NCI-H345 (cell line): ENCODE measurements around the gene TMEM63C.
"Not testable (repeated sequence)": the region's sequence is repeated elsewhere in the genome, so short reads cannot be mapped to it uniquely, and the experiment has no call there.

ENCODE experiments used
- DNase-seq: peaks from one replicate; lab custom pipeline; 2025; lab: John Stamatoyannopoulos, UW

The TMEM63C gene

GRCh38 chr14:77276295-77276935 is 94.8 kb downstream of the TMEM63C start:
- DNase-seq: no peak

GRCh38 chr14:77276959-77277358 is 95.4 kb downstream of the TMEM63C start:
- no peak for DNase-seq

- no peak for DNase-seq
Observed at GRCh38 chr14:77278461-77279230, 97.0 kb downstream of the TMEM63C start.

- no peak for DNase-seq
Observed at GRCh38 chr14:77279719-77280118, 98.1 kb downstream of the TMEM63C start.

GRCh38 chr14:77280921-77281320 is 99.3 kb downstream of the TMEM63C start:
- DNase-seq: not testable (repeated sequence)

GRCh38 chr14:77281852-77282410 is 100.3 kb downstream of the TMEM63C start:
- DNase-seq: no peak

GRCh38 chr14:77284066-77284465 is 102.5 kb downstream of the TMEM63C start:
- no peak for DNase-seq

- DNase-seq: no peak
Observed at GRCh38 chr14:77284466-77284865, 102.9 kb downstream of the TMEM63C start.

GRCh38 chr14:77286576-77286975 is 105.0 kb downstream of the TMEM63C start:
- DNase-seq: no peak

GRCh38 chr14:77290705-77291104 is 109.1 kb downstream of the TMEM63C start:
- DNase-seq: no peak

GRCh38 chr14:77296155-77296554 is 114.6 kb downstream of the TMEM63C start:
- DNase-seq: no peak

GRCh38 chr14:77296906-77297305 is 115.3 kb downstream of the TMEM63C start:
- no peak for DNase-seq

GRCh38 chr14:77299771-77300170 is 118.2 kb downstream of the TMEM63C start:
- DNase-seq: no peak

GRCh38 chr14:77301103-77301502 is 119.5 kb downstream of the TMEM63C start:
- peak; percentile 48 for DNase-seq

- peak; percentile 16 for DNase-seq
Observed at GRCh38 chr14:77302926-77303325, 121.3 kb downstream of the TMEM63C start.

- DNase-seq: peak; percentile 84
Observed at GRCh38 chr14:77303417-77304156, 122.0 kb downstream of the TMEM63C start.

- no peak for DNase-seq
Observed at GRCh38 chr14:77305696-77306095, 124.1 kb downstream of the TMEM63C start.

GRCh38 chr14:77306416-77306815 is 124.8 kb downstream of the TMEM63C start:
- no peak for DNase-seq

GRCh38 chr14:77306851-77307496 is 125.4 kb downstream of the TMEM63C start:
- DNase-seq: no peak
